SH-SY5Y (cell line): Measurements from ENCODE around the gene SIMC1.

Experiments used
- GATA2 ChIP-seq: IDR thresholded peaks from 2 replicates; pipeline ENCODE4 v1.6.1; 2011; ENCODE audit warnings: mild to moderate bottlenecking, low read depth, low read length
- GATA3 ChIP-seq: IDR thresholded peaks from 2 replicates; pipeline ENCODE4 v1.6.1; 2011; ENCODE audit warnings: low read depth, mild to moderate bottlenecking, low read length, moderate library complexity

GRCh38 chr5:176365351-176366231, 127.4 kb downstream of the SIMC1 start, which contains the start of gene ARL10:
- TF ChIP-seq GATA2, result no peak
- no peak for TF ChIP-seq GATA3
